Subcutaneous adipose tissue (tissue), 4 donors: ENCODE results near the gene ATP11B. TPM values are rescaled to one million over a fixed set of nuclear protein-coding genes. Genes with fewer than 3 reads are reported as not detected.

ENCODE experiments used
- CTCF ChIP-seq: fragments of 450-650 bp; IDR thresholded peaks from one replicate; pipeline ENCODE4 v1.5.1; 2016; ENCODE audit warnings: low read depth, mild to moderate bottlenecking, control low read depth, antibody characterized with exemption, moderate library complexity
- total RNA-seq, 4 donors: library from RNA; depleted of rRNA; stranded (reverse); fragments of >200 nt; gene quantifications; one replicate each; pipeline ENCODE4 v1.1.0, GENCODE V29; 2016

Gene ATP11B
- total RNA-seq, 4 donors from 2014 or later = 77.9 to 100 (median 89.3) TPM

DNA sequence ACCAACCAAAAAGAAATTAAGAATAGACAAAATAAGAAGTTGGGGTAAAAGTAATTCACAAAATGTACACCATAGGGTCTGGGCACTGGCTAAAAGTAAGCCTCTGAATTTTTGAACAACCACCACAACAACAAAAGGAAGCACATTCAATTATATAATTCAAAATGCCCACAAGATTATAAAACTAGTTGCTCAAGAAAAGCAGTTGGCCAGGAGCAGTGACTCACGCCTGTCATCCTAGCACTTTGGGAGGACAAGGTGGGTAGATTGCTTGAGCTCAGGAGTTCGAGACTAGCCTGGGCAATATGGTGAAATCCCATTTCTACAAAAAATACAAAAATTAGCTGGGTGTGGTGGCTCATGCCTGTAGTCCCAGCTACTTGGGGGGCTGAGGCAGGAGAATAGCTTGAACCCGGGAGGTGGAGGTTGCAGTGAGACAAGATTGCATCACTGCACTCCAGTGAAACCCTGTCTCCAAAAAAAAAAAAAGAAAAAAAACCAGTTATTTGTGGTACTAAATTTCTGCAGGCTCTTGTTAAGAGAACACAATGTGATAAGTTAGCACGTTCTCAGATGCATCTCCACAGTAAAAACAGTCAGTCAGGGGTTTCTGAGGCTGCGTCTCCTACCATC lies 6.6 kb upstream of the ATP11B start:
- TF ChIP-seq CTCF = no peak

DNA sequence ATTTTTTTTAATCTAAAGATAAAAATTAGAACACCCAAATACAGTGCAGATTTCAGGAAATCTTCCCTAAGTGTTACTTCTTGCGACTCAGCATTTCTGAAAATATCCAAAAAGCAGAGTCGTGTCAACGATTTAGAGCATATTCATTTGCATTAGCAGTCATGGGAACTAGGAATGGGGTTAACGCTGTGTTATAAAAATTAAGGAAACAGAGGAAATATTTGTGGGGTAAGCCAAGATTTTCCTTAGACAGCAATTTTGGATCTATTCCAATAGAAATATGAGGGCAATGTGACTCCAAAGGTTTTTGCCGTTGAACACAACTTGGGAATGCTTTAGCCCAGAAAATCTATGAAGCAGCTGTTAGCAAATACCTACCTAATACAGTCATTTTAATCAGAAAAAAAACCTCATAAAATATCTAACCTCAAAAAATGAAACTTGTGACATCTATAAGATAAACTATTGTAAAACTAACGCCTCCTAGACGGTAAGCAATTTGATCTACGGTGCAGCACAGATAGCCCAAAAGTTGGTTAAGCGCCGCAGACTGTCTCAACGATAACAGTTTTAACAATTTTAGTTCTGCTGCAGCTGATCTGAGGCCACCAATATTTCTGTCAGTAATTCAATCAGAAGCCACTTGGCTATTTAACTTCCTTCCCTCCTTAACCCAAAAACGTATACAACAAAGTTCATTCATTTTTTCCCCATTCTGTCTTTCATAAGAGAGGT lies 5.8 kb upstream of the ATP11B start:
- TF ChIP-seq CTCF = no peak

DNA sequence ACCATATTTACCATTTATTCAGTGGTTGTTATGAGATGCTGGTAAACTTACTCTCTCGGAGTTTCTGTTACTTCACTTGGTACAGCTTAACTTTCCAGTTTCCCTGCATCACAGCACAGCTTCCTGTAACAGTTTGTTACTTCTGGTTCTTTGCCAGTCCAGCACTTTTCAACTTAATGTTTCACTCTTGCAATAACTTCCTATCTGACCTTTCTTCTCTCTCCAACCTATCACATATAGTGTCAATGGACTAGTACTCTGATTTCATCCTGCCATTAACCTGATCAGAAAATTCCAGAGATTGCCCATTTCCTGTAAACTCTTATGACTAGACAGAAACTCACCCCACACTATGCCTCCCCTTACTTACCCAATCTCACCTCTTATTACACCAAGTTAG lies 3.9 kb upstream of the ATP11B start:
- TF ChIP-seq CTCF = no peak

- no peak for TF ChIP-seq CTCF
Measured at GRCh38 chr3:182790612-182791011, 2.7 kb upstream of the ATP11B start.

DNA sequence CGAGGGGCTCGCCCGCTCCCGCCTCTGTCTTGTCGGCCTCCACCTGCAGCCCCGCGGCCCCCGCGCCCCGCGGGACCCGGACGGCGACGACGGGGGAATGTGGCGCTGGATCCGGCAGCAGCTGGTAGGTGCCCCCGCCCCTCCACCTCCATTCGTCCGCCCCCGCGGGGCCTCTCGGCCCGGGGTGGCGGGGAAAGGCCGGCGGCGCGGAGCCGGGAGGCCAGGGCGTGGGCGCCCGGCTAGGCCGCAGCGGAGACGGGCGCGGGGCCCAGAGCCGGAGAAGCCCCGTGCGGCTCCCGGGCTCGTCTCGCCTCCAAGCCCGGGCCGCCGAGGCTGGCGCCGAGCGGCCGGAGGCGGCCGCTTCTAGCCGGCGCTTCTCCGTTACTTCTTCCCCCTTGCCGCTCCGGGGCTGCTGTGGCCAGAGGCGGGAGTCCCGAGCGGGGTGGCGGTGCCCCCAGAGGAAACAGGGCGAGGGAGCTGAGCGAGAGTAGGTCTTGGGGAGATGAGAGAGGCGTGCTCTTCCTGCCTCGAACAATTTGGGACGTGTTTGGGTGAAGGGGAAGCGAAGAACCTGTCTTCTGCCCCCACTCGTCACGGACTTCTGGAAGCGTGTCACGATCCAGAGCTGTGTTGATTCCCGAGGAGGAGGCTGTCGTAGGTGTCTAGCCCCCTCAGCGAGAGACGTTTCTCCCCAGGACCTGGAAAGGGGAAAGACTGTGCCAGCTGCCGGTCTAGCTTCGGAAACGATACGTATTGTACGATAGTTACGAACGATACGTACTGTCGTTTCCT lies 555 bp downstream of the ATP11B start:
- TF ChIP-seq CTCF = no peak

DNA sequence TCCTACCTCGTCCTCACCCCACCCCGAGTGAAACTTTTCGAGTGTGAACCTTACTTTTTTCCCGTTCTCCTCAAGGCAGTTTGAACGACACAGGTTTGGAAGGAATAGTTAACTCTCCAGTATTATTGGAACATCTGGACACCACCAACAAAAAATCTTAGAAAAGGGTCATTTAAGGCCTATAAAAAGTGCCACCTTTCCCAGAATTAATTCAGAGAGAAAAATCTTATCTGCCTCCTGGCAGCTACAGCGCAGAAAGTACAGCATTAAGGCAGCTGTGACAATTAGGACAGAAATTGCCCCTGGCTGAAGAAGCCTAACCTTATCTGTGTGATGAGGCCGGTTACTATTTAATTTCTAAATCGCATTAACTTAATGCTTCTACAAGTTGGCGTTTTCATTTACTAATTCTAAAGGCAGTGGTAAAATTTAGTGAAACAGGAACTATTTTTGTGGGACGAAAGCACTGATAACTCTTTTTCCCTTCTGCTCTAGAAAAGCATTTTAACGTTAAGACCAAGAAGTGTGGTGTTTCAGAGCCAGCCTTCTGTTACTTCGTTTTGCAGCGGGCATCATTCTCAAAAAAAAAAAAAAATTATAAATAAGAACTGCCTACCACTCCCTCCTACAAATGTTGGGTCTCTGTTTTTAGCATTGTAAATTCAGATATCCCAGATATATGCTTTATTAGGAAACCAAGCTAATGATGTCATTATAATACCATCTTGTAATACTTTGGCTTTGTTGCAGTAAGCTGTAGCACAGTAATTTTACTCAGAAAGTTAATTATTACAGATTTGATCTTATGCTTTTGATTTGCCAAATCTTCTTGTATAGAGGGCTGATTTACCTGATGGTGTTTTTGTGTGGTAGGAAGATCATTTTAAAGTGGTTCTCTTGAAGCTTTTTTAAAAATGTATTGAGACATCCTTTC lies 1.4 kb downstream of the ATP11B start:
- no peak for TF ChIP-seq CTCF
